ENCODE results near the gene ZNF343. TPM values are rescaled to one million over a fixed set of nuclear protein-coding genes. Genes with fewer than 3 reads are reported as not detected.

Gene ZNF343
- total and polyA plus RNA-seq, 2 of the 8 experiments (the other 6 are each of a cell fraction or from before 2014, with no cell fraction given): 1.8 to 5.0 TPM

DNA sequence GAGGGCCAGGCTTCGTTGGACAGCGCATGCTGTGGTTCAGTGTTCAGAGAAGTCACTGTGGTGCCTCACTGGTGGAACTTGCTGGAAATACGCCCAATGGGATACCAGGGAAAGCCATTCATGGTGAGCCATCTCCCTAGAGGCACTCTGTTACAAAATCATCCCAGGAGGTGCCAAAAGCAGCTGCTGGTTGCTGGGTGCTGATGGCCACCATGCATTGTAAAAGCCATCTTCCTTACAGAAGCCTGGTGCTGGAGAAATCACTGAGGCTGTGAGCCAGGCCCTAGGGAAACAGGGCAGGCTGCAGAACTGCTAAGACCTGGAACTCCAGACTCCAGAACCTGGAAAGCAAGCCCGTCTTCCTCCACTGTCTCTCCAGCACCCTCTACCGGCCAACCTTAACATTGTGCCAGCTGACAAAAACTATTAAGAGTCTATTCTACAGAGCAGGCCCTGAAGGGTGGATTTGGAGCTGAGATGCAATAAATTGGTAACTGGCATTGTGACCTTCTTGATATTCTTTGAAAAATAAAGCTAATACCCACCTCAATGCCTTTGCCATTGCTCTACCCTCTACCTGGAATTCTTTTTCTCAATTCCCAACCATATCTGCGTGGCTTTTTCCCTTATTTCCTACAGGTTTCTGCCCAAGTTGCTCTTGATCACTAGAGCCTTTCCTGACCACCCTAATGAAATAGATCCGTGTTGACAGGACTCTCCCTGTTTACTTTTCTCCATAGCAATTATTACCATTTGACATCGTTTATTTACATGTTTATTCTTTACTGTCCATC, 56.6 kb downstream of the ZNF343 start (continued):
- TF ChIP-seq RAD21 (IDR thresholded peaks at IDR 0.05 in 1 of 2, conservative IDR thresholded peaks at IDR 0.05 in 1 of 2; ENCODE audit: low read depth in 2 of 2, low read length in 2 of 2) (peak; percentile 89 to 90), EZH2 (IDR thresholded peaks at IDR 0.05; ENCODE audit: low read depth, low read length, severe bottlenecking) (no peak), SP1 (IDR thresholded peaks at IDR 0.05; ENCODE audit: low read depth, low read length) (no peak)
- TF ChIP-seq, protein P1, sequence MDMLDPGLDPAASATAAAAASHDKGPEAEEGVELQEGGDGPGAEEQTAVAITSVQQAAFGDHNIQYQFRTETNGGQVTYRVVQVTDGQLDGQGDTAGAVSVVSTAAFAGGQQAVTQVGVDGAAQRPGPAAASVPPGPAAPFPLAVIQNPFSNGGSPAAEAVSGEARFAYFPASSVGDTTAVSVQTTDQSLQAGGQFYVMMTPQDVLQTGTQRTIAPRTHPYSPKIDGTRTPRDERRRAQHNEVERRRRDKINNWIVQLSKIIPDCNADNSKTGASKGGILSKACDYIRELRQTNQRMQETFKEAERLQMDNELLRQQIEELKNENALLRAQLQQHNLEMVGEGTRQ (IDR thresholded peaks at IDR 0.05; ENCODE audit: low read length): no peak

Measured in H1 (cell line).